Endothelial cell of umbilical vein (primary cell): ENCODE results near the gene OXTR. TPM values are rescaled to one million over a fixed set of nuclear protein-coding genes. Genes with fewer than 3 reads are reported as not detected.

ENCODE experiments used
- BruUV-seq: library from RNA; stranded (reverse); fragments of 400-500 nt; replicated peaks from 2 replicates; lab custom pipeline; 2021; lab: Mats Ljungman, UMichigan
- CTCF ChIA-PET: fragments of 300-600, 350-600 bp; sonication (Branson Sonifier 250); formaldehyde crosslinking; loops from one replicate; lab custom pipeline; 2021; ENCODE audit warnings: antibody characterized with exemption, inconsistent platforms; lab: Charles Lee
- POLR2A ChIA-PET: fragments of 300-600, 350-600 bp; sonication (Branson Sonifier 250); formaldehyde crosslinking; loops from one replicate; lab custom pipeline; 2021; ENCODE audit warnings: antibody characterized with exemption, inconsistent platforms; lab: Charles Lee
- DNase-seq: peaks from one replicate; pipeline ENCODE4 v3.0.0-alpha.2; 2011; ENCODE audit warnings: low read depth, low spot score
- FAIRE-seq: peaks from 2 replicates; lab custom pipeline; 2011; peaks lifted over from hg19 to GRCh38; lab: Jason Lieb, UNC
- H2AFZ ChIP-seq: 2 replicates; pipeline ENCODE4 v1.6.0; 2012; ENCODE audit warnings: low read depth, low read length, control low read depth, inconsistent platforms
- H3K27ac ChIP-seq: 2 replicates; pipeline ENCODE4 v1.5.1; 2011; ENCODE audit warnings: low read depth, mild to moderate bottlenecking, control low read depth, low read length, moderate library complexity; ENCODE audit not compliant: insufficient read depth
- H3K27me3 ChIP-seq, 2 experiments: 2 replicates each; pipeline versions ENCODE4 v1.6.0 to v1.6.1; 2011; ENCODE audit warnings: low read length in 2 of 2, mixed read lengths in 1 of 2; ENCODE audit not compliant: control insufficient read depth in 2 of 2, insufficient read depth in 2 of 2
- H3K36me3 ChIP-seq, 2 experiments: 2 replicates in 1 of 2; 3 replicates in 1 of 2; pipeline ENCODE4 v1.5.1; 2011; ENCODE audit warnings: low read length in 2 of 2, mild to moderate bottlenecking in 1 of 2, moderate library complexity in 1 of 2; ENCODE audit not compliant: control insufficient read depth in 2 of 2, insufficient read depth in 2 of 2; ENCODE audit errors: extremely low read depth in 1 of 2
- H3K4me1 ChIP-seq: 3 replicates; pipeline ENCODE4 v1.5.1; 2011; ENCODE audit warnings: mild to moderate bottlenecking, low read length; ENCODE audit not compliant: control insufficient read depth, insufficient read depth; ENCODE audit errors: extremely low read depth
- H3K4me2 ChIP-seq: 2 replicates; pipeline ENCODE4 v1.6.1; 2011; ENCODE audit warnings: low read length, control low read depth, mixed read lengths; ENCODE audit not compliant: insufficient read depth
- H3K4me3 ChIP-seq, 3 experiments: fragments of 200-600 bp in 1 of 3; sonication (generic), shearing (Covaris generic) in 1 of 3; replicated peaks in 1 of 3; 2 replicates each; pipeline ENCODE4 v1.5.1; 2011 to 2016; ENCODE audit warnings: control low read depth in 3 of 3, low read length in 3 of 3, mild to moderate bottlenecking in 2 of 3, inconsistent platforms in 1 of 3, low read depth in 1 of 3, moderate library complexity in 1 of 3; ENCODE audit not compliant: insufficient read depth in 1 of 3
- H3K79me2 ChIP-seq: 2 replicates; pipeline ENCODE4 v1.6.0; 2012; ENCODE audit warnings: low read length, inconsistent platforms; ENCODE audit not compliant: control insufficient read depth, insufficient read depth
- H3K9ac ChIP-seq: replicated peaks from 2 replicates; pipeline ENCODE3; 2011; ENCODE audit warnings: low read length, control low read depth; ENCODE audit not compliant: insufficient read depth; ENCODE audit errors: extremely low read depth
- H3K9me1 ChIP-seq: replicated peaks from 3 replicates; pipeline ENCODE4 v1.6.0; 2011; ENCODE audit warnings: mild to moderate bottlenecking, low read length; ENCODE audit not compliant: control insufficient read depth, insufficient read depth; ENCODE audit errors: extremely low read depth
- H3K9me3 ChIP-seq: replicated peaks from 2 replicates; pipeline ENCODE4 v1.5.1; 2012; ENCODE audit warnings: low read length, inconsistent platforms; ENCODE audit not compliant: control insufficient read depth, insufficient read depth
- H4K20me1 ChIP-seq: replicated peaks from 2 replicates; pipeline ENCODE3; 2011; ENCODE audit warnings: mild to moderate bottlenecking, low read length; ENCODE audit not compliant: control insufficient read depth, insufficient read depth; ENCODE audit errors: extremely low read depth
- EZH2 ChIP-seq: IDR thresholded peaks from 2 replicates; pipeline ENCODE4 v1.6.1; 2012; ENCODE audit warnings: borderline replicate concordance, low read depth, mild to moderate bottlenecking, moderate library complexity, low read length, inconsistent platforms; ENCODE audit not compliant: severe bottlenecking
- FOS ChIP-seq: IDR thresholded peaks from 2 replicates; pipeline ENCODE4 v1.6.1; 2011; ENCODE audit warnings: mild to moderate bottlenecking, low read length, moderate library complexity, borderline replicate concordance; ENCODE audit not compliant: insufficient read depth
- GATA2 ChIP-seq: IDR thresholded peaks from 2 replicates; pipeline ENCODE4 v1.7.0; 2011; ENCODE audit warnings: low read depth, mild to moderate bottlenecking, moderate library complexity, mixed read lengths, low read length; ENCODE audit not compliant: insufficient read length, insufficient read depth
- JUN ChIP-seq: IDR thresholded peaks from 2 replicates; pipeline ENCODE4 v1.6.1; 2011; ENCODE audit warnings: borderline replicate concordance, low read depth; ENCODE audit not compliant: insufficient read length, insufficient read depth
- MAX ChIP-seq: IDR thresholded peaks from 2 replicates; pipeline ENCODE4 v1.6.1; 2011; ENCODE audit not compliant: insufficient read depth, insufficient read length
- MYC ChIP-seq: IDR thresholded peaks from one replicate; pipeline ENCODE4 v1.6.1; 2011; ENCODE audit warnings: mild to moderate bottlenecking, low read depth, low read length
- POLR2A ChIP-seq: IDR thresholded peaks from 2 replicates; pipeline ENCODE4 v1.6.1; 2012; ENCODE audit warnings: low read depth, mild to moderate bottlenecking, control low read depth, low read length
- POLR2AphosphoS5 ChIP-seq: IDR thresholded peaks from 2 replicates; pipeline ENCODE4 v1.6.1; 2012; ENCODE audit warnings: low read depth, mild to moderate bottlenecking, control low read depth, low read length, moderate library complexity; ENCODE audit not compliant: insufficient read depth
- dilution Hi-C: fragments of 300-500 bp; cut with MboI; formaldehyde crosslinking; loops from one replicate; pipeline ENCODE4 v1.15.0; 2019; ENCODE audit warnings: low sequenced_read_pairs; ENCODE audit not compliant: extremely low pct_ligation_motif_present
- intact Hi-C: fragments of 100-400 bp; cut with micrococcal nuclease; formaldehyde crosslinking; loops from one replicate; pipeline ENCODE4 v1.10.0; 2022
- polyA plus RNA-seq, 4 experiments: library from polyadenylated mRNA; depleted of rRNA in 3 of 4; stranded (reverse) in 3 of 4; unstranded in 1 of 4; fragments of >200 nt; gene quantifications; 2 replicates each; pipeline versions ENCODE4 v1.2.1 to v1.2.3, GENCODE V29; 2011 to 2012; ENCODE audit warnings: missing spikeins in 1 of 4
- total RNA-seq: library from RNA; stranded (reverse); gene quantifications from 2 replicates; pipeline ENCODE4 v1.2.3, GENCODE V29; 2021
- TF ChIP-seq, protein P1 (sequence below), 2 donors: IDR thresholded peaks; 1 replicate in 1 of 2; 2 replicates in 1 of 2; pipeline ENCODE4 v1.5.1; 2011; ENCODE audit warnings: low read length in 2 of 2, mild to moderate bottlenecking in 2 of 2, moderate library complexity in 2 of 2, control low read depth in 1 of 2, inconsistent platforms in 1 of 2, low read depth in 1 of 2; ENCODE audit not compliant: insufficient read depth in 1 of 2; ENCODE audit errors: extremely low read depth in 1 of 2

OXTR gene
- total and polyA plus RNA-seq, 2 donors (not counting 3 experiments of a cell fraction or from before 2014, with no cell fraction given), result 0.12 to 0.40 TPM

DNA sequence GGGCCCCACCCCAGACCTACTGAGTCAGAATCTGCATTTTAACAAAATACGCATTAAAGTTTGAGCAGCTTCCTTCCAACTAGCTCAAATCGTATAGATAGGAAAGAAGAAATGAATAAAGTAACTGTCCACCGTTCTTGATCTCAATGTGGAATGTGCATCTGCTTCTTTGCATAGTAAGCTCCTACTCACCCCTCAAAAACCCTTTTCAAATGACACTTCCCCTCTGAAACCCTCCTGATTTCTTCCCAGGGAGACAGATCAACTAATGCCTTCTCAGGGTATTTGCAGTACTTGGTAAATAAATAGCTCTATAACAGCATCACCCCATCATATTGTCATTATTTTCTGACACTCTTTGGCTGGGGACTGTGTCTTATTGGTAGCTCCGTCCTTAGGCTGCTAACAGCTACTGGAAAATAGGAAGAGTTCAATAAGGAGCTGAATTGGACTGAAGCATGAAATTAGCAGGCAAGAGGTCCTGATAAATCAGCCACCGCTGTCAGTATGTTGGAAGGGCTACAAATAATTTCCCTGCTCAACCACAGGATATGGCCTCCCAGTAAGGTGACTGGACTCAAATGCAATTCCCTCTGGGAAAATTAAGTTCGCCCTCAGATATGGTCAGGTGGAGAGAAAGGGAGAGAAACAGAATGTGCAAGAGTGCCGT is 10.2 kb downstream of the OXTR start:
- H3K4me2 ChIP-seq, result no peak overlapping the region
- H3K4me1 ChIP-seq, result no peaks in the 10 kb centered on the region
- no peak overlapping the region for H3K9ac ChIP-seq
- H3K79me2 ChIP-seq, result no peaks in the 10 kb centered on the region
- dilution Hi-C loops, result no loop called here
- H3K27me3 ChIP-seq, result no peaks in the 10 kb centered on the region
- H2AFZ ChIP-seq, result no peak overlapping the region
- no peaks in the 10 kb centered on the region for H3K9me1 ChIP-seq
- ChIA-PET POLR2A (no interaction called here), CTCF (interaction anchor here (1.2 to 1.3 kb wide), 2 partner anchors 10 to 18 kb away, joined by 3 to 12 read pairs; partner anchors contain the start of gene OXTR)
- intact Hi-C loops, result no loop called here
- no peaks in the 10 kb centered on the region for H3K9me3 ChIP-seq
- H4K20me1 ChIP-seq, result no peaks in the 10 kb centered on the region
- TF ChIP-seq MYC (no peak), POLR2A (no peak), EZH2 (no peak), MAX (no peak), GATA2 (no peak), FOS (no peak), POLR2AphosphoS5 (no peak), JUN (no peak)
- TF ChIP-seq, protein P1, sequence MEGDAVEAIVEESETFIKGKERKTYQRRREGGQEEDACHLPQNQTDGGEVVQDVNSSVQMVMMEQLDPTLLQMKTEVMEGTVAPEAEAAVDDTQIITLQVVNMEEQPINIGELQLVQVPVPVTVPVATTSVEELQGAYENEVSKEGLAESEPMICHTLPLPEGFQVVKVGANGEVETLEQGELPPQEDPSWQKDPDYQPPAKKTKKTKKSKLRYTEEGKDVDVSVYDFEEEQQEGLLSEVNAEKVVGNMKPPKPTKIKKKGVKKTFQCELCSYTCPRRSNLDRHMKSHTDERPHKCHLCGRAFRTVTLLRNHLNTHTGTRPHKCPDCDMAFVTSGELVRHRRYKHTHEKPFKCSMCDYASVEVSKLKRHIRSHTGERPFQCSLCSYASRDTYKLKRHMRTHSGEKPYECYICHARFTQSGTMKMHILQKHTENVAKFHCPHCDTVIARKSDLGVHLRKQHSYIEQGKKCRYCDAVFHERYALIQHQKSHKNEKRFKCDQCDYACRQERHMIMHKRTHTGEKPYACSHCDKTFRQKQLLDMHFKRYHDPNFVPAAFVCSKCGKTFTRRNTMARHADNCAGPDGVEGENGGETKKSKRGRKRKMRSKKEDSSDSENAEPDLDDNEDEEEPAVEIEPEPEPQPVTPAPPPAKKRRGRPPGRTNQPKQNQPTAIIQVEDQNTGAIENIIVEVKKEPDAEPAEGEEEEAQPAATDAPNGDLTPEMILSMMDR (IDR thresholded peaks at IDR 0.05; ENCODE audit: extremely low read depth in 1 of 2, insufficient read depth in 1 of 2, low read depth in 1 of 2, low read length in 2 of 2), result no peak
- H3K27ac ChIP-seq, result no peak overlapping the region
- no peaks in the 10 kb centered on the region for H3K36me3 ChIP-seq
- no peak for DNase-seq
- no peak for FAIRE-seq
- no TSS peak for BruUV-seq
- no peak overlapping the region for H3K4me3 ChIP-seq
